HT-29 (cell line): ENCODE results near the gene PACSIN1. TPM values are rescaled to one million over a fixed set of nuclear protein-coding genes. Genes with fewer than 3 reads are reported as not detected.
A peak's percentile ranks its signal among the peaks of the same experiment; 100 is the strongest.
"Not testable (repeated sequence)": the region's sequence is repeated elsewhere in the genome, so short reads cannot be mapped to it uniquely, and the experiment has no call there.

Source experiments
- DNase-seq: peaks from one replicate; pipeline ENCODE4 v3.0.0-alpha.2; 2015; ENCODE audit warnings: low spot score
- total RNA-seq: library from RNA; depleted of rRNA; stranded (reverse); fragments of >200 nt; shearing (Covaris generic); gene quantifications from 2 replicates; pipeline ENCODE4 v1.2.3, GENCODE V29; 2014

PACSIN1 gene
- total RNA-seq, 1 experiment from 2014 or later = 0.03 TPM

DNA sequence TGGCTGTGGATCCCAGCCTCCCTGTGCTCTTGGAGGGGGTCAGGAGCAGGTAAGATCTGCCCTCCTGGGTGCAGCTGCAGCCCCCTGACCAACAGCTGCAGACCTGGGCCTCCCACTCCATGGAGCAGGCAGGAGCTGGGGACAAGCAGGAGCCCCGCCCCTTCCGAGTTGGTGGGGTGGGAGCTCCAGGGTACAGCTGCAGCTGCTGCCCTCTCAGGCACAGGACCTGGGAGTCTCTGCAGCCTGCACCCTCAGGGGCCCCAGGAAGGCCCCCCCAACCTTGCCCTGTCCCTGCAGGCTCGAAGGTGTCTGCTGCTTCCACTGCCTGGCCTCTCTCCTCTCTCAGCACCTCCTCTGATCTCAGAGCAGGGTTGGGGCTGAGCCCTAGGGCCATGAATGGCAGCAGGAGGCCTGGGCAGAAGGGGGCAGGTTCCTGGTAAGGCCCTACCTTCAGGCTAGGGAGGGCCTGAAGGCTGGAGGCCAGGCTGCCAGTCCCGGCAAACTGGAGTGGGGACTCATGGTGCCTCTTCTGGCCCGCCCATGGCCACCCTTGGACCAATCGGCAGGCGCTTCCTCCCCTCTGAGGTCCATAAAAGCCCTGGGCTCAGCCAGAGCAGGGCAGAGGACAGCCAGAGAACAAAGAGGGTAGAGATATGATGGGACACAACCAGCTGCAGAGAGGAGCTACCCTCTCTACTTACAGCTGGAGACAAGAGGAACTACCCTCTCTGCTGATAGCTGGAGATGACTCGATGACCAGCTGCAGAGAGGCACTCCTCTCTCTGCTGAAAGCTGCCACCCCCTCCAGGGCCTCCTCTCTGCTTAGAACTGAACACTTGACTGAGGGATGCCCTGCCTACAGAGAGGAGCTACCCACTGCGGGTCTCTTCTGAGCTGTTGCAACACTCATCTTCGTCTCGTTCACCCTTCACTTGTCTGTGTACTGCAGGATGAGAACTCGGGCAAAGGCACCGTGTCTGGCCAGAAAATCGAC is 7.8 kb upstream of the PACSIN1 start:
- DNase-seq = peak; percentile 22

DNA sequence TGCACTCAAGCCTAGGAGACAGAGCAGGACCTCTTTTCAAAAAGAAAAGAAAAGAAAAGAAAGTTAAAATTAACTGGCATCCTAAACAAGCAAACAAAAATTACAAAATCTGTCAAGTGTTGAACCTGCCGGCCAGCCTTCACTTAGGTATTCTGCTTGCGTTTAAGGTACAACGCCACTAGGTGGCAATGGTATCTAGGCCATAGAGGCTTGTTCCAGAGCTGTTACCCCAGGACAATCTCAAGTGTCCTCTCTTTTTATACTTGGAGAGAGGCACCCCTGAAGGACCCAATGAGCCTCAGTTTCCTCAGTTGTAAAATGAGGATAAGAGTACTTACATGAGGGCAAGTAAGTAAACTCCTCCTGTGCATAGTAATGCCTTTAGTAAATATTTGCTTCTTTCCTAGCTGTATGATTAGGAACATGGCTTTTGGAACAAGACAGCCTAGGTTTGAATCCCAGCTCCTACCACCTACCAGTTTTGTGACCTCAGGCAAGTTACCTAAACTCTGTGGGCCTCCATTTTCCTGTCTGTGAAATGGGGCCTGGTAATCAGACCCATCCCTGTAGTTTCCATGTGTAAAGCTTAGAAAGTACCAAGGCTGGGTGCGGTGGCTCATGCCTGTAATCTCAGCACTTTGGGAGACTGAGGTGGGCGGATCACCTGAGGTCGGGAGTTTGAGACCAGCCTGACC is 5.8 kb upstream of the PACSIN1 start:
- peak; percentile 73 for DNase-seq

DNA sequence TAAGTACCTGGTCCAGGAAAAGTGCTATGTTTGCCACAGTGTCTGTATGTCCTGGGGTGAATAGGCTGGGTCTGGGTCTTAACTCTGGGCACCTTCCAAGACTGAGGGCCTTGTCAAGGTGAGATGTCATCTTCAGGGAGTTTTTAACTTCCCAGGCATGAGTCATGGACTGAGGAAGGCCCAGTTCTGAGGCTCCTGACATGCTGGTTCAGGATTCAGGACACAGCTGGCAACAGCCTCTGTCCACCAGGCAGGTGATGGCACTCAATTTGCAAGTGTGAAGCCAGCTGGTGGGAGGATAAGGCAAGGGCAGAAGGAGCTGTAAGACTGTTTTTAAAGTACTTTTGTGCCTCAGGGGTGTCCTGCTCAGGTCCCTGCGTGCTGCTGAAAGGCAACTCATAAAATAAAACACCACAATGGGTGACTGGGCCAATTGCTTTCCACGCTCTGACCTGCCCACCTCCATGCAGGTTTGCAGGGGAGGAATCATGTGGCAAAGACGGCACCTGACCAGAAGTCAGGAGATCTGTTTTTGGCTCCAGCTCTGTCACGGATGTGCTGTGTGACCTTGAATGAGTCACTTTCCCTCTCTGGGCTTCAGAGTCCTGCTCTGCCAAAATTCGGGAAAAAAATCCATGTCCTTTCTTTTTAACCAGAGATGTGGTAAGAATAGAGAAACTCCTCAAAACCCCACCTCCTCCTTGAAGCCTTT is 4.9 kb upstream of the PACSIN1 start:
- DNase-seq = no peak

DNA sequence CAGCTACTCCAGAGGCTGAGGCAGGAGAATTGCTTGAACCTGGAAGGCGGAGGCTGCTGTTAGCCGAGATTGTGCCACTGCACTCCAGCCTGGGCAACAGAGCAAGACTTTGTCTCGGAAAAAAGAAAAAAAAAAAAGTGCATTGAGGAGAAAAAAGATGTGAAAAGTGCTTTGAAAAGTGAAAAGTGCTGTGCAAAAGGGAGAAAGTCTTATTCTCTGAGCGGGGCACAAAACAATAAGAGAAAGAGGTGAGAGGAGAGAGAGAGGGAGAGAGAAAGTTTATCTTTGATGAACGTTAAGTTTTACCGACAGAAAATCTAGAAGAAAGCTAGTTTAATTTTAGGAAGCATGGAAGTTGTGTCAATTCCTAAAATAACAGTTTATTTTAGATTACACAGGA is 3.9 kb upstream of the PACSIN1 start:
- no peak for DNase-seq

DNA sequence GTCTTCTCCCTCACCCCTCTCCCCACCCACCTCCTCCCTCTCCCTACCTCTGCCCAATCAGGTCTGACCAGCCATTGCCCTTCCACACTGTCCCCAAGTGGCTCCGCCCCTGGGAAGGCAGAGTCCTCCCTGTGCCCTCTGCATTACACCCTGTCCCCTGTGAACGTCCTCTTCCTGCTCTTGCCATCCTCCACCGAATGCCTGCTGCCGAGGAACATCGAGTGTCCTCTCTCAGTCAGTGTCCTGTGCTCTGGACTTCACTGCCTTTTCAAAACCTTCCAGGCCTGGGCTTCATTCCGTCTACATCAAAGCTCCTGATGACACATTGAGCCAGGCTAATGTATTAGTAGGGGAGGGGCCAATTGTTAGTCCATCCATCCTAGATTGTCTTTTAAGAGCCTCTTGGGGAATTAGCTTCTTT is 3.3 kb upstream of the PACSIN1 start:
- peak; percentile 55 for DNase-seq

DNA sequence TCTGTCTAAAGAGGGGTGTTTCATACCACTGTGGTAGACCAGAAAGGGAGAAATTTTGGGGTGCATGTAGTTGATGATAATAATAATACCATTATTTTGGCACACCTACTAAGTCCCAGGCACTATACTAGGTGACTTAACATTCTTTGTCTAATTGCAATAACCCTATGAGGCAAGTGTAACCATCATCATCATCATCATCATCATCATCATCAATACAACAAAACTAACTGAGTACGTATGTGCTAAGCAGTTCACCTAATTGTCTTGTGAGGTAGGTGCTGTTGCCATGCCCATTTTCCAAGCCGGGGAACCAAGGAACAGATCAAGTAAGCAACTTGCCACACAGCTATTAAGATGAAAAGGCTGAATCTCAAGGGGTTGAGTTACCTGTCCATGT is 2.6 kb upstream of the PACSIN1 start:
- DNase-seq = no peak

DNA sequence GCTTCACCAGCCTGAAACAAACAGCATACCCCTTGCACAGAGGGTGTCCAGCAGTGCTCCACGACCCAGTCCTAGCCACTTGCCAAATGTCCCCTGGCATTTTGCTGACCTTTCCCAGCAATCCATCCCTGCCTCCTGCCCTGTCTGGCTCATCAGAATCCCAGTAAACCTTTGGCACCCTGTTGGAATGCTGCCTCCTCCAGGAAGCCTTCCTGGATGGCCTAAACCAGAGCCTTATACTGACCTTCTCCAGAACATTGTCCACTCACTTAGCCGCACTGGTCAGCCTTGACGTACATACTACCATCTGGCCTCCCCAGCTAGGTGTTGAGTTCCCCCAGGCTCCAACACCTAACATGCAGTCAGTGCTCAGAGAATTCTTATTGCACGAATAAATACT is 2.0 kb upstream of the PACSIN1 start:
- DNase-seq = no peak

DNA sequence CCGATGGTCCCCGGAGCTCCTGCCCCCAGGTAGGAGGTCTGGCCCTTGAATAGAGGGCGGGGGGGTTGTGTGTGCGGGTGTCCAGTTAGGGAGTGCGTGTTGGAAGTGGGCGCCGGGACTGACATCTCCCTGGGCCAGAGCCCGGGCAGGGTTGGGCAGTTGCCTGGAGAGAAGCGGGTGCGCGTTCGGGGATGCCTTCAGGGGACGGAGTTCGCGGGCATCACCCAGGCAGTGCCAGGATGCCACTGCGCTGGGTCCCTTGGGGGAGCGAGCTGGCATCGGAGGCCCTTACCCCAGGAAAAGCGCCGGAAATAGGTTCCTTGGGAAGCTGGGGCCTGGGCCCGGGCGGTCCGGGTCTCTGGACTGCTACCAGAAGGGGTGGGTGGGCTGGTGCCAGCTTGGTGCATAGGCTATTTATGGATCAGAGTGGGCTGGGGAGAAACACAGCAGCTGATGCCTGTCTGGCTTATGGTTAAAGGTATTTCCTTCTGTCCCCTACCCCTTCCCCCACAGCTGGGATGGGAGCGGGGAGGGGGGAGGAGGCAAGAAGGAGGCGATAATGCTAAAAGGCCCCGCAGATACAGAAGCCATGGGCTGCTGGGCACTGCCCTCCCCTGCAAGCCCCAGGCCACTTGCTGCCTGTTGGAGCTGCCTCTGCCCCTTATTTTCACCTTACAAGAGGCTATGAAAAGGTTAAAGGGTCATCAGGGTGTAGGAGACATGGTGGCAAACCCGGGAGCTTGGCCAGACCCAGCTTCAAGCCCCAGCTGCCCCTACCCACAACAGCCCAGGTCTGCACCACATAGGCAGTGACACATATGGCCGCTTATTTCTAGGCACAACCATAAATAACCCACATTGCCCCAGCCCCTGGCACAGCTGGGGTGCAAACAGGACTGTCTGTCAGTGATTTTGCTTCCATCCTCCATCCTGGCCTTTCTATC is 638 bp downstream of the PACSIN1 start:
- no peak for DNase-seq

DNA sequence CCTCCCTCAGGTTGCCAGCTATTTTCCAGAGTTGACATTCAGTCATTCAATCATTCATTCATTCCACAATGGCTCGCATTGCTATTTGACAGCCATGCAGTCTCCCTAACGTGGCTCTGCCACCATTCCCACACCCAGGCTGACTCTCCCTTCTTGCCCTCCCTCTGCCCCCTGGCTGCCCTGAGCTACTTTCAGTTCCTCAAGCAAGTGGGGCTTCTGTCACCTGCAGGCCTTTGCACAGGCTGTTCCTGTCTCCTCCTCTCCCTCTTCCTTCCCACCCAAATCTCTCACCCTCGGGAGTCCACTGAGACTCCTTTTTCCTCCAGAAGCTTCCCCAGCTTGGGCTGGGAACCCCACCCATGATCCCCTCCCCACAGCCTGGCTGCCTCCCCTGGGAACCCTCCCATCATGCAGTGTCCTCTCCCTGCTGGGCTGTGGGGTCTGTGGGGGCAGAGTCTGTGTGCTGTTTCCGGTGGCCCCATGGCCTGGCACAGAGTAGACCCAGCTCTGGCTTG is 2.6 kb downstream of the PACSIN1 start:
- no peak for DNase-seq

DNA sequence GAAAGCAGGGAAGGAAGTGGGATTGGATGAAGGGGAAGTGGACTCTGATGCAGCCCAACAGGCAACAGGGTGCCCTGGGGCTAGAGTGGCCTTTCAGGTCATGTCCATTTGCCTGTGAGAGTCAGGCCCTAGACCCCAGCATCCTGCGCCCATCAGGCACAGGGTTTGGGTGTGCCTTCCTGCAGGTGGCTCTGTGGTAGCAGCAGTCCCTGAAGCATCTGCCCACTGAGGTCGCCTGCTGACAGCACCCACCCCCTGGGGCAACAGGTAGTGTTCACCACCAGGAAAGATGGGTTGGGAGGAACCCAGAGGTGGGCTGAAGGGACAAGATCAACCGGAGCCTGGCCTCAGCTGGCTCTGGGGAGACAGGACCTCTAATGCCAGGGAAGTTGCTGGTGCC is 3.6 kb downstream of the PACSIN1 start:
- DNase-seq = no peak

DNA sequence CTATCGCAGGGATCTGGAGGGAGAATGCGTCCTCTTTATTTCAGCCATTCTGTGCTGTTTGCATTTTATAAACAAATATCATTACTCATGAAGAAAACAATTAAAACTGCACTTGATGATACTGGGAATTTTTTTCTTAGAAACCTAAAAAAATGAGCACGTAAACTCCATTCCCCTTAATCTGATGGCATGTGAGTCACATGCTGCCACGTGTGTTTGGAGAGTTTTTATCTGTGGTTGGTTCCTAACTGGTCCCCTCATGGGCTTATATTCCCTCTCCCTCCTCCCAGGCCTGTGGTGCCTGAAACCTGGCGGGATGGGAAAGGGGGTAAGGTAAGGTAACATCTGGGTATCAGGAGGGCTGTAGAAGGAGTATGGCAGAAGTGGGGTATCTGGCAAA is 6.5 kb downstream of the PACSIN1 start:
- no peak for DNase-seq

DNA sequence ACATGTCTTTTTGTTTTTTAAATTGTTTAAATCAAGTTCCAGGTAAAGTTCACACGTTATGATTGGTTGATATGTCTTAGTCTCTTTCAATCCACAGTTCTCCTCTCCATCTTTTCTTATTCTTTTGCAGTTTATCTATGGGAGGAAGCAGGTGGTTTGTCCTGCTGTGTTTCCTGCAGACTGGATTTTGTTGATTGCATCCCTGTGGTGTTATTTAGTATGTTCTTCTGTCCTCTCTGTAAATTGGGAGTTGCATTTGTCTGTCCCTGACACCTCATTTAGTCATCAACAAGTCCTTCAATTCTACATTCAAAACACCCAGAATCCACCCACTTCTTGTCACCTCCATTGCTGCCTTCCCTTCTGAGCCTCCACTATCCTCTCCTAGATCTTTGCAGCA is 8.1 kb downstream of the PACSIN1 start:
- DNase-seq = no peak

DNA sequence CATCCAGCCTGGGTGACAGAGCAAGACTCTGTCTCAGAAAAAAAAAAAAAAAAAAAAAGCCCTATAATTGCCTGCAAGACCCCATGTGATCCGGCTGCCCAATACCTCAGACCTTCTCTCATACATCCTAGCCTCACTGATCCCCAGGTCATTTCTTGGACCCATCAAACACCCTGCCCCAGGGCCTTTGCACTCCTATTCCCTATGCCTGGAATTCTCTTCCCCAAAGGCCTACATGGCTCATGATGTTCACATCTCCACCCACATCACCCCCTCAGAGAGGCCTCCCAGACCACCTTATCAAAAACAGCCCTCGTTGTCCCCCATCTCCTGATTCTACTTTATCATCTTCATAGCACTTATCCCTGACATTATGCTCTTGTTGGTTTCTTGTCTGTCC is 8.9 kb downstream of the PACSIN1 start:
- DNase-seq = no peak

DNA sequence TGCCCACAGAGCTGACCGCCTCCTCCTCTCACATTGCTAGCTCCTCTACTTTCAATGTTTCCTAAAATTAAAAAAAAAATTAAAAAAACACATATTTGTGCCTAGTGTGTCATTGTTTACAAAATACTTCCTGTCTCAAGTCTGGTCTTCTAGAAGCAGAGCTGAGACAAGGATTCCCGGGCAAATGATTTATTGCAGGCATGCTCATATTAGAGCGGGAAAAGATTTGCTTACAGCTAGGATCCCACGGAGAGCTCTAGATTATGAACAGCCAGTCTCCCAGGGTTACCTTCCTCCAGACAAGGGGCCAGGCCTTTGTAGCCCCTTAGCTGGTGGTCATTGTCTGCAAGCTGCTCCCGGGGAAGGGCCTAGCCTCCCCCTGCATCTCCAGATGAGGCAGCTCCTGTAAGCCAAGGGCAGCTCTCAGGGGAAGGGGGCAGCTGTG is 9.4 kb downstream of the PACSIN1 start:
- no peak for DNase-seq

DNA sequence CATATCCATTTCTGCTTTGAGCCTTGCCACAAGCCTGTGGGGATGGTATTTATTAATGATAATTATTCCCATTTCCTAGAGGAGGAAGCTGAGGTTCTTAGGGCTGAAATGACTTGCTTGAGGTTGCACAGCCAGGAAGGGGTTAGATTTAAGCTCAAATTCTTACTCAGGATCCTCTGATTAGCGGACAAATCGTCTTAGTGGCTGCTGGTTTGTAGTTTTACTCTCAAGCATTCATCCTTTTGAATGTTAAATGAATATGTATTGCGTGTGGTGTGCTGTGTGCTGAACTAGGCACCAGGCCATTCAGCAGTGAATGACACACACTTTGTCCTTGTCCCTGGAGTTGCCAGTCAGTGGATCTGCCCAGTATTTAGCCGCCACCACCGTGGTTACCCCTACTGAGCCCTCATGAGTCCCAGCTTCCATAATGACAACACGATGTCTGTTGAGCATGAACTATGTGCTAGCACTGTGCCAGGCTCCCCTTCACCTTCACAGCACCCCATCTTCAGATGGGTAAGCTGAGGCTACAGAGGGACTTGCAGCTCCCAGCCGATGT is 10.0 kb downstream of the PACSIN1 start:
- no peak for DNase-seq

DNA sequence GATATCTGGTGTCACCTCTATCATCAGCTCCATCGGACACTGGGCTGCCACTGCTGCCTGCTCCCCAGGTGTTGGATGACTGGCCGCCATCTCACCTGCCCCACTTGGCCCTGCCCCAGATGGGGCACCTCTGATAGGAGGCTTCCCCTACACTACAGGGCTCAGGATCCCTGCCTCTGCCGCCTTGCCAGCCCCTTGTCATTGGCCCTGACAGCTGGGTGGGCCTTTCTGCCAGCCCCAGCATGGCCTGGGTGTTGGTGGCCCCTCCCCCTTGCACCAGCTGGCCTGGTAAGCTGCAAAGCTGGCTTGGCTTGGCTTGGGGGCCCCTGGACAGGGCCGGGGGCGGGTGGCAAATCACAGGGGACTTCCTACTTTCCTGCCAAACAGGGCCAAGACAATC is 10.6 kb downstream of the PACSIN1 start:
- no peak for DNase-seq

DNA sequence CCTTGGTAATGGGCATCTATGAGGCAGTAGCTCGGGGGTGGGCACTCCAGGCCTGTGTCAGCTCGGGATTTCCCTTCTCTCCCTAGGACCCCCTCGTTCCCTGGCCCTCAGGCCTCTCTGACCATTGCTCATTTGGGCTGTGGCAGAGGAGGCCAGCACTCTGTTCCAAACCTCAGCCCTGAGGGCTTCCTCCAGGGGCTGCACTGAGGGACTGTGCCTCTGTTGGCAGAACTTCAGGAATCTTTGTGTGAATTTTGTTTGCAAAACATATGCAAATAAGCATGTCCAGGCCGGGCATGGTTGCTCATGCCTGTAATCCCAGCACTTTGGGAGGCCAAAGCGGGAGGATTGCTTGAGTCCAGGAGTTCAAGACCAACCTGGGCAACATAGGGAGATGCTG is 11.0 kb downstream of the PACSIN1 start:
- no peak for DNase-seq

DNA sequence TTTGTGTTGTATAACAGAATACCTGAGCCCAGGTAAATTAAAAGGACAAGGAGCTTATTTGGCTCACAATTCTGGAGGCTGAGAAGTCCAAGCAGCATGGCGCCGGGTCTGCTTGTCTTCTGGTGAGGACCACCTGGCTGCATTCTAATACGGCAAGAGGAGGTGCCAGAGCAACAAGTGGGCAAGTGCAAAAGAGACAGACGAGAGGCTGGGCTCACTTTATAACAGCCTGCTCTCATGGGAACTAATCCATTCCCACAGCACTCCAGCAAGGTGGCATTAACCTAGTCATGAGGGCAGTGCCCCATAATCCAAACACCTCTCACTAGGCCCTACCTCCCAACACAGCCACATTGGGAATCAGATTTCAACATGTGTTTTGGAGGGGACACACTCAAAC is 12.9 kb downstream of the PACSIN1 start:
- no peak for DNase-seq

DNA sequence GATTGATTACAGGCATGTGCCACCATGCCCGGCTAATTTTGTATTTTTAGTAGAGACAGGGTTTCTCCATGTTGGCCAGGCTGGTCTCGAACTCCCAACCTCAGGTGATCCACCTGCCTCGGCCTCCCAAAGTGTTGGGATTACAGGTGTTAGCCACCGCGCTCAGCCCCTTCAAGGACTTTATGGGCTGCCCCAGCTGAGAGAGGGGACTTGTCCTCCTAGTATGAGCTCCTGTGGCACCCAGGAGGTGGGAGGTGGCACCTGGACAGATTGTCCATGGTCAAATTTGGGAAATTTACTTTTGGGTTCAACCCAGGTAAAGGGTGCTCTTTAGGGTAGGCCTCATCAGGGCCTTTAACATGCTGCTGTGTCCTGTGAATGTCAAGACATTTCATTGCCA is 17.9 kb downstream of the PACSIN1 start:
- not testable (repeated sequence) for DNase-seq

DNA sequence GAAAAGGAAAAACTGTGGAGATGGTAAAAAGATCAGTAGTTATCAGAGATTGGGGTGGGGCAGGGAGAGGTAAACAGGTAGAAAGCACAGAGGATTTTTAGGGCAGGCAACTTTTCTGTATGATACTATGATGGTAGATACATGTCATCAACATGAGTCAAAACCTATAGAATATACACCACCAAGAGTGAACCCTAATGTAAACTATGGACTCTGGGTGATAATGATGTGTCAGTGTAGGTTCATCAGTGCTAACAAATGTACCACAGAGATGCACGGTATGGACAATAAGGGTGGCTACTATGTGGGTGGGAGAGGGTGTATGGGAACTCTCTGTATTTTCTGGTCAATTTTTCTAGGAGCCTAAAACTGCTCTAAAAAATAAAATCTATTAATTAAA is 18.5 kb downstream of the PACSIN1 start:
- no peak for DNase-seq
